Measurements from ENCODE around the gene RERE. TPM values are rescaled to one million over a fixed set of nuclear protein-coding genes. Genes with fewer than 3 reads are reported as not detected.

Gene RERE
- total and polyA plus RNA-seq, 2 experiments from 2014 or later, result 39.8 to 62.8 TPM

- Histone ChIP-seq H3K27me3 (no peaks in the 10 kb centered on the region), H3K36me3 (replicated peaks; ENCODE audit: insufficient read depth, low read depth) (no peaks in the 10 kb centered on the region), H4K20me1 (ENCODE audit: insufficient read depth, poor library complexity, severe bottlenecking) (peaks cover 11% of the 10 kb centered on the region), H2AFZ (no peak overlapping the region), H3K79me2 (peaks cover 91% of the 10 kb centered on the region), H3K9me2 (replicated peaks; ENCODE audit: insufficient read depth) (no peaks in the 10 kb centered on the region), H3K4me3 (no peak overlapping the region), H3K9me3 (ENCODE audit: low read depth) (no peaks in the 10 kb centered on the region), H3K4me1 (ENCODE audit: insufficient read depth) (no peaks in the 10 kb centered on the region), H3K27ac (no peak overlapping the region), H3K4me2 (no peak overlapping the region)
- WGBS (ENCODE audit: low lambda C conversion rate, missing lambda C conversion rate), result 84% methylated on average over 5 of the region's 5 CpGs
- DNase-seq (ENCODE audit: low spot score), result no peak
- no peak for TF ChIP-seq EZH2 (IDR thresholded peaks at IDR 0.05; ENCODE audit: borderline replicate concordance)
- TF ChIP-seq CTCF (IDR thresholded peaks at IDR 0.05; ENCODE audit: poor library complexity), result no peak
- no peak for TF ChIP-seq EZH2phosphoT487 (IDR thresholded peaks at IDR 0.05; ENCODE audit: low read depth, severe bottlenecking, unreplicated experiment)
Measured at GRCh38 chr1:8578936-8579335, 238.5 kb downstream of the RERE start.

GRCh38 chr1:8578132-8578877, 239.1 kb downstream of the RERE start:
- no peaks in the 10 kb centered on the region for H3K9me3 ChIP-seq (ENCODE audit: low read depth)
- no peaks in the 10 kb centered on the region for H3K9me2 ChIP-seq (replicated peaks; ENCODE audit: insufficient read depth)
- no peaks in the 10 kb centered on the region for H3K27me3 ChIP-seq
- H3K79me2 ChIP-seq, result peaks cover 90% of the 10 kb centered on the region
- H2AFZ ChIP-seq, result no peak overlapping the region
- H3K4me3 ChIP-seq, result no peak overlapping the region
- TF ChIP-seq CTCF (IDR thresholded peaks at IDR 0.05; ENCODE audit: poor library complexity) (no peak), EZH2phosphoT487 (IDR thresholded peaks at IDR 0.05; ENCODE audit: low read depth, severe bottlenecking, unreplicated experiment) (no peak), EZH2 (IDR thresholded peaks at IDR 0.05; ENCODE audit: borderline replicate concordance) (no peak)
- H3K27ac ChIP-seq, result no peak overlapping the region
- no peak overlapping the region for H3K4me2 ChIP-seq
- peaks cover 7% of the 10 kb centered on the region for H4K20me1 ChIP-seq (ENCODE audit: insufficient read depth, poor library complexity, severe bottlenecking)
- DNase-seq (ENCODE audit: low spot score), result no peak
- WGBS (ENCODE audit: low lambda C conversion rate, missing lambda C conversion rate), result 91% methylated on average over 2 of the region's 2 CpGs
- H3K36me3 ChIP-seq (replicated peaks; ENCODE audit: insufficient read depth, low read depth), result no peaks in the 10 kb centered on the region
- no peaks in the 10 kb centered on the region for H3K4me1 ChIP-seq (ENCODE audit: insufficient read depth)

GRCh38 chr1:8574985-8575384, 242.5 kb downstream of the RERE start:
- H3K9me2 ChIP-seq (replicated peaks; ENCODE audit: insufficient read depth), result no peaks in the 10 kb centered on the region
- no peak overlapping the region for H2AFZ ChIP-seq
- TF ChIP-seq CTCF (IDR thresholded peaks at IDR 0.05; ENCODE audit: poor library complexity) (no peak), EZH2 (IDR thresholded peaks at IDR 0.05; ENCODE audit: borderline replicate concordance) (no peak), EZH2phosphoT487 (IDR thresholded peaks at IDR 0.05; ENCODE audit: low read depth, severe bottlenecking, unreplicated experiment) (no peak)
- no peak overlapping the region for H3K27ac ChIP-seq
- H3K27me3 ChIP-seq, result no peaks in the 10 kb centered on the region
- H4K20me1 ChIP-seq (ENCODE audit: insufficient read depth, poor library complexity, severe bottlenecking), result peaks cover 2% of the 10 kb centered on the region
- no peak for DNase-seq (ENCODE audit: low spot score)
- no peaks in the 10 kb centered on the region for H3K9me3 ChIP-seq (ENCODE audit: low read depth)
- H3K36me3 ChIP-seq (replicated peaks; ENCODE audit: insufficient read depth, low read depth), result no peaks in the 10 kb centered on the region
- no peak overlapping the region for H3K4me3 ChIP-seq
- peaks cover 80% of the 10 kb centered on the region for H3K79me2 ChIP-seq
- peaks cover 8% of the 10 kb centered on the region for H3K4me1 ChIP-seq (ENCODE audit: insufficient read depth)
- H3K4me2 ChIP-seq, result peak overlapping the region; percentile 32
- 71% methylated on average over 5 of the region's 5 CpGs for WGBS (ENCODE audit: low lambda C conversion rate, missing lambda C conversion rate)

Measured in hepatocyte (in vitro differentiated cells).